HL-60 (cell line): ENCODE measurements around the gene COL19A1.

Experiments
- CTCF ChIP-seq: IDR thresholded peaks from one replicate; pipeline ENCODE4 v1.5.1; 2011; ENCODE audit warnings: low read length, control low read depth, inconsistent platforms; ENCODE audit not compliant: insufficient read depth
- POLR2AphosphoS5 ChIP-seq: IDR thresholded peaks from 2 replicates; pipeline ENCODE4 v1.6.1; 2012; ENCODE audit warnings: low read depth

- TF ChIP-seq CTCF = no peak
- TF ChIP-seq POLR2AphosphoS5 = no peak
These were observed 342.0 kb downstream of the COL19A1 start for GRCh38 chr6:70208235-70208790.
